Bronchial epithelial cell (primary cell): ENCODE measurements around the gene DBX1. TPM values are rescaled to one million over a fixed set of nuclear protein-coding genes. Genes with fewer than 3 reads are reported as not detected.

Source experiments
- DNase-seq: peaks from one replicate; pipeline ENCODE4 v3.0.0-alpha.2; 2010; ENCODE audit warnings: low read depth
- FAIRE-seq: peaks from 2 replicates; lab custom pipeline; 2011; peaks lifted over from hg19 to GRCh38; lab: Jason Lieb, UNC
- H3K27me3 ChIP-seq: 2 replicates; pipeline ENCODE4 v1.5.1; 2011; ENCODE audit warnings: low read length; ENCODE audit not compliant: control insufficient read depth, insufficient read depth
- H3K36me3 ChIP-seq: 2 replicates; pipeline ENCODE4 v1.5.1; 2011; ENCODE audit warnings: low read length; ENCODE audit not compliant: control insufficient read depth, insufficient read depth
- H3K4me3 ChIP-seq: 2 replicates; pipeline ENCODE4 v1.5.1; 2011; ENCODE audit warnings: mild to moderate bottlenecking, low read depth, low read length, control low read depth
- total RNA-seq: library from RNA; depleted of rRNA; stranded (reverse); fragments of >200 nt; gene quantifications from 2 replicates; pipeline ENCODE4 v1.2.1, GENCODE V29; 2014
- TF ChIP-seq, protein P1 (sequence below): IDR thresholded peaks from 2 replicates; pipeline ENCODE4 v1.5.1; 2011; ENCODE audit warnings: mild to moderate bottlenecking, moderate library complexity, low read length, control low read depth, inconsistent platforms; ENCODE audit not compliant: insufficient read depth, severe bottlenecking

The DBX1 gene
- total RNA-seq, 1 donor from 2014 or later: not detected

DNA sequence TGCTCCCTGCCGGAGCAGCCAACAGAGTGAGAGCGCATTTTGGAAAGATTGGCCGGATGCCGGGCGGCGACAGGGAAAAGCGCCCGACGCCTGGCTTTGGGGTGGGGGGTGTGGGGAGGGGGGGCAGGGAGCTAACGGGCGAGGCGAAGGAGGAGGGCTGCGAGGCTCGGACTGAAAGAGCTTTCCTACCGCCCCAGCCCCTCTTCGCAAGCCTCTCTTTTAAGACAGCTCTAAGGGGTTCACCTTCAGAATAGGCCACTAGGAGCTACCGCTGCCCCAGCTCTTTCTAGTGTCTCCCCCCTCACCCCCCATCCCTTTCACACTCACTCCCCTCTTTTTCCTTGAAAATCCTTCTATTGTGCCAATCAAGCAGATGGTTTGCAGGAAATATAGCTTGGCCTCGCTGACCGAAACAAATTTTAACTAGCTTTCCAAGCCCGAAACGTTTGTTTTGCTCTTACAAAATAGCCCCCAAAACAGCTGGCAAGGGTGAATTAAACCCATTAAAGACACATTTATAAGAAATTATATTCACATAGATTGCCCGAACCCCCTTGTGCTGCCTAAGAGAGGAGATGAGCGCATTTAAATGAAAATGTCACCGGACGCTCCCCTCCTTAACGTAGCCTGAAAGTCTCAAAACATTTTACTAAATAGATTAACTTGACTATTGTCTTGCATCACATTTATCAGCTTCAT is 3.7 kb upstream of the DBX1 start:
- H3K4me3 ChIP-seq: no peak overlapping the region
- TF ChIP-seq, protein P1, sequence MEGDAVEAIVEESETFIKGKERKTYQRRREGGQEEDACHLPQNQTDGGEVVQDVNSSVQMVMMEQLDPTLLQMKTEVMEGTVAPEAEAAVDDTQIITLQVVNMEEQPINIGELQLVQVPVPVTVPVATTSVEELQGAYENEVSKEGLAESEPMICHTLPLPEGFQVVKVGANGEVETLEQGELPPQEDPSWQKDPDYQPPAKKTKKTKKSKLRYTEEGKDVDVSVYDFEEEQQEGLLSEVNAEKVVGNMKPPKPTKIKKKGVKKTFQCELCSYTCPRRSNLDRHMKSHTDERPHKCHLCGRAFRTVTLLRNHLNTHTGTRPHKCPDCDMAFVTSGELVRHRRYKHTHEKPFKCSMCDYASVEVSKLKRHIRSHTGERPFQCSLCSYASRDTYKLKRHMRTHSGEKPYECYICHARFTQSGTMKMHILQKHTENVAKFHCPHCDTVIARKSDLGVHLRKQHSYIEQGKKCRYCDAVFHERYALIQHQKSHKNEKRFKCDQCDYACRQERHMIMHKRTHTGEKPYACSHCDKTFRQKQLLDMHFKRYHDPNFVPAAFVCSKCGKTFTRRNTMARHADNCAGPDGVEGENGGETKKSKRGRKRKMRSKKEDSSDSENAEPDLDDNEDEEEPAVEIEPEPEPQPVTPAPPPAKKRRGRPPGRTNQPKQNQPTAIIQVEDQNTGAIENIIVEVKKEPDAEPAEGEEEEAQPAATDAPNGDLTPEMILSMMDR: no peak
- no peaks in the 10 kb centered on the region for H3K36me3 ChIP-seq
- peaks cover 54% of the 10 kb centered on the region for H3K27me3 ChIP-seq
- no peak for DNase-seq
- no peak for FAIRE-seq

DNA sequence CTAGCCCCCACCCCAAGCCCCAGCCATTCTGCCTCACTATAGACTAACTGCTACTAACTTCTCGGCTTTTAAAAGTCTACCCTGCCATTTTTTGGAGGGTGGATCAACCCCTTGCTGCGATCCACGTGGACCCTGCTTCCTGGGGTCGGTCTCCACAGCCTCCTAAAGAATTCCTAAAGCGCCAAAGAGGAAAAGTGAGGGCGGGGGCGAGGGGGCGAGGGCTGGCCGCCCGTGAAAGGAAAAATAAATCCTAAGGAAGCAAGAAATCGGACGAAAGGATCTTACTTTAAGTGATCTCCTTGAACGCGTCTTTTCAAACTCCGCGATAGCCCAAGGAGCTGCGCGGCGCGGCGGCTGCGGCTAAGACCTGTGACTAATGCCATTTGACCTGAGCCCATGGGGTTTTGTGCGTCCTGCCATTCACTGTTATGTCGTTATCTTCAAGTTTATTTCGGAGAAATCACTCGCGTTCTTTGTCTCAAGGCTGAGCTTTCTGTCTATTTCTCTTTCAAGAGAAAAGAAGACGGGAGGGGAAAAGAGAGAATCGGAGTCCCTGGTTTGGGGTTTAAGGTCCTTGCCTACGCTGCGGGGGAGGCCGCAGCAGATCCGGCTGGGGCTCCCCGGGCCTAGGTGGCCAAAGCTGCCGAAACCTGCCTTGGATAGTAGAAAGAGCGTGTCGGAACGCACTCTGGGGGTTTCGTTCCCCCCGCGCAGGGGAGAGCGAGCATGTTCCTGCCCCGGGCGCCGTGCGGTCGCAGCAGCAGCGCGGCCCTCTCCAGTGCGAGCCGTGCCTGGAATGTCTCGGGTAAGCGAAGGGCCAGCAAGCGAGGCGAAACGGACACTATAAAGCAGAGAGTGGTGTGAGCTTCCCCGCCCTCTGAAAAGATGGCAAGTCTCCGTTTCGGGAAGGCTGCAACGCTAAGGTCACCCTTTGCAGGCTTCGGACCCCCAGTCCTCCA is 2.8 kb upstream of the DBX1 start:
- TF ChIP-seq, protein P1: no peak
- FAIRE-seq (no peak), DNase-seq (no peak)
- Histone ChIP-seq H3K4me3 (no peak overlapping the region), H3K27me3 (peaks cover 62% of the 10 kb centered on the region), H3K36me3 (no peaks in the 10 kb centered on the region)

DNA sequence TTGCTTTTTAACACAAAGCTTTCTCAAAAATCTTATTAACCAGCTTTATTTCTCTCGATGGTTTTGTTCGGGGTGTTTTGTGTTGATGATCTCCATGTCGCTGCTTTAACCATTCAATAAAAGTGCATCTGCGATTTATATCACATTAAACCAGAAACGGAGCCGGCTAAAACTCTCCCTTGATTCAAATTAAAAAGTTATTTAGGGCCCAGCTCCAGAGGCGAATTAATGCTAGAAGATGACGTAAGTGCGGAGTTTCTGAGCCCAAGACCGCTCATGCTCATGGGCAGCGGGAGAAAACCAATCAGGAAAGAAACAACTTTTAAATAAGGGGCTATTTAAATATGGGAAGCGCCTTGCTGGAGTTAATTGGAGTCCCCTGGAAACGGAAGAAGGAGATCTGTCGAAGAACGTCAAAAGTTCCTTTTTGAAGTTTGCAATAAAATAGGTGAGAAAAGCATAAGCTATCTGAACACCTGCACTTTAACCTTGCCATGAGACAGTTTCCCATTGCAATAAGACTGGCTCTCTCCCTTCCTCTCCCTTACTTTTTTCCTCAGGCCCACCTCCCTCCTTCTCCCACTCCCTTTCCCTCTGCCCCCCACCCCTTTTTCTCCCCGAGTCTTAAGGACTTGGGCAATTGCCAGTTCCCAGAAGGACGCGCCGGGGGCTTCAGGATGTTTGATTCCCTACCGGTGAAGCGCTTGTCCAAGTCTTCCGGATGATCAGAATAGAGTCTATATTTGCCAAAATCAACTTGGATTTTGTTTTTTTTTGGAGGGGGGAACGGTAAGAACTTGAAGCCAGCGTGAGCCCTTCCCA is 1.9 kb upstream of the DBX1 start:
- no peaks in the 10 kb centered on the region for H3K36me3 ChIP-seq
- peaks cover 64% of the 10 kb centered on the region for H3K27me3 ChIP-seq
- no peak for FAIRE-seq
- DNase-seq: no peak
- H3K4me3 ChIP-seq: no peak overlapping the region
- TF ChIP-seq, protein P1: no peak

DNA sequence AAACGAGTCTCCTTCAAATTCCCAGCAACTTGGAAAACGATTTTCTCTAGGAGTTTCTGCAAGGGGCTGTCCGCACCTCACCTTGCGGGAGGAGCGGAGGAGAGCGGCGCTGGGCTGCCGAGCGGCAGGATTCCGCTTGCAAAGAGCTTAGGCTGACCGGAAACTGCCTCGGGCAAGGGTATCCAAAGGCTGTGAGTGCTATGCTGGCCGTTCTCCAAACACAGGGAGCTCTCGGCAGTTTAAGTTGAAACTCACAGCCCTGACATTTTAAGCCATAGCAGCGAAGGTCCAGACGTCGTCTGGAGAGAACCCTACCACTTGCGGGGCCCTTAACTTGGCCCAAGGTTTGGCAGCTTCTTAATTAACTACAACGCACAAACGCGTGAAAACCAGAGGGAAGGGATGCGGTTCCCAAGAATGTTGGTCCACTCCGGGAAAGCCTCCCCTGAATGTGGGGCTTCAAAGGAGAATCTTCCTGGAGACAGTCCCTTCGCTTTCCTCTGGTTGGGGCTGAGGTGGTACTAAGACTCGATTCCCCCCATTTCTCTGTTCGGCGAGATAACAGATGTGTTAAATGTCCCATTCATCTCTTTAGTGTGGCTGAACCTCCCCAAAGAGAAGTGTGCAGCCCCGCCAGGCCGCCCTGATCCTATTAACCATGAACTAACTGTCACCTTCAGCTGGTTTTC is 1.1 kb upstream of the DBX1 start:
- H3K4me3 ChIP-seq: no peak overlapping the region
- DNase-seq (no peak), FAIRE-seq (no peak)
- TF ChIP-seq, protein P1: no peak
- H3K36me3 ChIP-seq: no peaks in the 10 kb centered on the region
- H3K27me3 ChIP-seq: peaks cover 71% of the 10 kb centered on the region
